NCI-H82 (cell line): ENCODE results near the gene ASMT.
"Not testable (repeated sequence)": the region's sequence is repeated elsewhere in the genome, so short reads cannot be mapped to it uniquely, and the experiment has no call there.

Experiments used
- DNase-seq: peaks from one replicate; lab custom pipeline; 2025; lab: John Stamatoyannopoulos, UW

Gene ASMT

GRCh38 chrX:1614927-1615326, at the start of gene ASMT:
Gene ASMT (plus strand): TSS chrX:1615059. CDS start chrX:1615200, 141 bp downstream.
- DNase-seq = peak; percentile 50

DNA sequence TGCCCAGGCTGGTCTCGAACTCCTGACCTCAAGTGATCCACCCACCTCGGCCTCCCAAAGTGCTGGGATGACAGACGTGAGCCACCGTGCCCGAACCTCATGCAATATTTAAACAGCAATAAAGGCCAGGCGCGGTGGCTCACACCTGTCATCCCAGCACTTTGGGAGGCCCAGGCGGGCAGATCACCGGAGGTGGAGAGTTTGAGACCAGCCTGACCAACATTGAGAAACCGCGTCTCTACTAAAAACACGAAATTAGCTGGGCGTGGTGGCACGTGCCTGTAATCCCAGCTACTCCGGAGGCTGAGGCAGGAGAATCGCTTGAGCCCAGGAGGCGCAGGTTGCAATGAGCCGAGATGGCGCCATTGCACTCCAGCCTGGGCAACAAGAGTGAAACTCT, 40.7 kb upstream of the ASMT start:
- DNase-seq = not testable (repeated sequence)

- DNase-seq = no peak
These were observed 38.5 kb upstream of the ASMT start for GRCh38 chrX:1576201-1576992.

DNA sequence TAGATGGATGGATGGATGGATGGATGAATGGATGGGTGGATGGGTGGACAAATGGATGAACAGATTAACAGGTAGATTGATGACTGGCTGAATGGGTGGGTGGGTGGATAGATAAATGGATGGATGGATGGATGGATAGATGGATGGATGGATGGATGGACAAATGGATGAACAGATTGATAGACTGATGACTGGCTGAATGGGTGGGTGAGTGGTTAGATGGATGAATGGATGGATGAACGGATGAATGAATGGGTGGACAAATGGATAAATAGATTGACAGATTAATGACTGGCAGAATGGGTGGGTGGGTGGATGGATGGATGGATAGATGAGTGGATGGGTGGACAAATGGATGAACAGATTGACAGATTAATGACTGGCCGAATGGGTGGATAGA, 37.0 kb upstream of the ASMT start:
- DNase-seq = no peak

DNA sequence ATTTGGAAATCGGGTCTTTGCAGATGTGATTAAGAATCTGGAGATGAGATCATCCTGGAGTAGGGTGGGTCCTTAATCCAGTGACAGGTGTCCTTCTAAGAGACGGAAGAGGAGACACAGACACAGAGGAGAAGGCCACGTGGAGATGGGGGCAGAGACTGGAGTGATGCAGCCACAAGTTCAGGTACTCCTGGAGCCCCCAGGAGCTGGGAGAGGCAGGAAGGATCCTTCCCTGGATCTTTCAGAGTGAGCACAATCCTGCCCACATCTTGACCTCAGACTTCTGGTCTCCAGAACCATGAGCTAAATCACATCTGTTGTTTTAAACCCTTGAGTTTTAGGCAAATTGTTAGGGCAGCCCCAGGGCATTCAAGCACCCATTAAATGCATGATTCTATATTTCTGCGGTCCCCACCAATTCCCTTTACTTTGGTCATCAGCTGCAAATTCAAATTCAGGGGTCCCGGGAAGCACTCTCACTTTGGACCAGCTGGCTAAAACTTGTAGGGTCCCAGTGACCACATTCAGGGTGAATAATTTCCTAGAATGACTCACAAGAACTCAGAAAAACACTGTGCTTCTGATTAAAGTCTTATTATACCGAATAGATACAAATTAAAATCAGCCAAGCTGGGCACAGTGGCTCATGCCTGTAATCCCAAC, 36.2 kb upstream of the ASMT start:
- DNase-seq = no peak

DNA sequence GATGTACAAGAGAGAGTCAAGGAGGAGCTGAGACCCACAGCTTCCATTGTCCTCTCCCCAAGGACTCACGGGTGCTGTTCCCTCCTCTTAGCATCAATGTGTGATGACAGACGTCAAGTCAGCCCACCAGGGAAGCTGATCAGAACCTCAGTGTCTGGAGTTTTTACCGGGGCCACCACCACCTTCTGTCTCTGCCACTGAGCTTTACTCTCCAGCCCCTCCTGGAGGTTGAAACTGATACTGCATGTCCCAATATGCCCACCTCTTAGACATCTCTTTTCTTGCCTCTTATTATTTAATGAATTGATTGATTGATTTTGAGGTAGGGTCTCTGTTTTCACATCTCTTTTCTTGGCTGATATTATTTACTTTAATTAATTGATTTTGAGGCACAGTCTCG, 33.7 kb upstream of the ASMT start:
- DNase-seq = peak; percentile 78

GRCh38 chrX:1582686-1583437, 32.0 kb upstream of the ASMT start:
- no peak for DNase-seq

GRCh38 chrX:1584237-1585011, 30.4 kb upstream of the ASMT start:
- no peak for DNase-seq

GRCh38 chrX:1587161-1587560, 27.7 kb upstream of the ASMT start:
- DNase-seq = no peak

DNA sequence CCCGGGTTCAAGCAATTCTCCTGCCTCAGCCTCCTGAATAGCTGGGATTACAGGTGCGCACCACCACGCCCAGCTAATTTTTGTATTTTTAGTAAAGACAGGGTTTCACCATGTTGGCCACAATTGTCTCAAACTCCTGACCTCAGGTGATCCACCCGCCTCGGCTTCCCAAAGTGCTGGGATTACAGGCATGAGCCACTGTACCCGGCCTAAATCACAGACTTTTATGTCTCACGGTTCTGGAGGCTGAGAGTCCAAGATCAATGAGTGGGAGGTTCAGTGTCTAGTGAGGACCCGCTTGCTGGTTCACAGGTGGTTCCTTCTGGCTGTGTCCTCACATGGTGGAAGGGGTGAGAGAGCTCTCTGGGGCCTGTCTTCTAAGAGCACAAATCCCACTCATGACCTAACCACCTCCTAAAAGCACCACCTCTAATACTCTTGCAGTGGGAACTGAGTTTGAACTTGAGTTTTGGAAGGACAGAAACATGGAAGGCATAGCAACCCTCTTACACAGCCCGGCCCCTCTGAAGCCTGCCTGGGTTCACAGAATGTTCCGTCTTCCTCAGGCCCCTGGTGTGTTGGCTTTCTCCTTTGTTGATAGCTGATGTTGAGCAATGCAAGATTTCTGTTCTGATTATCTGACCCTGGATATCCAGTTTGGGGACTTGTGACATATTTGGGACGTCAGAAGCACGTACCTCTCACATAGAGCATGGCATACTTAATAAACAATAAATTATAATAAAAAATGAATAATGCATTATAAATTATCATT, 25.3 kb upstream of the ASMT start:
- DNase-seq = no peak

GRCh38 chrX:1591102-1591862, 23.6 kb upstream of the ASMT start, which contains the start of gene AKAP17A:
Gene AKAP17A (plus strand): TSS chrX:1591604. CDS start chrX:1593463, 1,859 bp downstream.
- DNase-seq = peak; percentile 92

DNA sequence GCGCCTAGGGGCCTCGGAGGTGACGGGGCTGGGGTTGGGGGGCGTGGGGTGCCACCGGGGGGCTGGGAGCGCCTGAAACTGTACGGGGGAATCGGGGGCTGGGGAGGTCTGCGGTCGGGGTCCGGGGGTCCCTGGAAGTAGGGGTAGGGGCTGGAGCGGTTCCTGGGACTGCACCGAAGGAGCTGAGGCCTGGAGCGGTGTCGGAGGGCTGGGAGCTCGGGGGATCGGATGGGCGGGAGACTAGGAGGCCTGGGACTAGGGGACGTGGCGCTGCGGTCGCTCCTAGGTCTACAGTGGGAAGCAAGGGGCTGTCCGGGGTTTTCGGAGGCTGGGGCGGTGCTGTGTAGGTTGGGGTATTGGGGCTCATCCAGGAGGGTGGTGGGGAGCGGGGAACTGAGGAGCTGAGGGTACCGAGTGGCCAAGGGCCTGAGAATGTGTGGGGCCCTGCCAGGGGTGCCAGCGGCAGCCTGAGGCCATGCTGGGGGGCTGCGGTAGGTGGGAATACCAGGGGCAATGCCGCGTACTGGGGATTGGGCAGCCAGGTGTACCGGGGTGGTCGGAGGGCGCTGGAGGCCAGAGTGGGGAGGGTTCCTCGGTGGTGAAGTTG, 22.9 kb upstream of the ASMT start:
- no peak for DNase-seq

DNA sequence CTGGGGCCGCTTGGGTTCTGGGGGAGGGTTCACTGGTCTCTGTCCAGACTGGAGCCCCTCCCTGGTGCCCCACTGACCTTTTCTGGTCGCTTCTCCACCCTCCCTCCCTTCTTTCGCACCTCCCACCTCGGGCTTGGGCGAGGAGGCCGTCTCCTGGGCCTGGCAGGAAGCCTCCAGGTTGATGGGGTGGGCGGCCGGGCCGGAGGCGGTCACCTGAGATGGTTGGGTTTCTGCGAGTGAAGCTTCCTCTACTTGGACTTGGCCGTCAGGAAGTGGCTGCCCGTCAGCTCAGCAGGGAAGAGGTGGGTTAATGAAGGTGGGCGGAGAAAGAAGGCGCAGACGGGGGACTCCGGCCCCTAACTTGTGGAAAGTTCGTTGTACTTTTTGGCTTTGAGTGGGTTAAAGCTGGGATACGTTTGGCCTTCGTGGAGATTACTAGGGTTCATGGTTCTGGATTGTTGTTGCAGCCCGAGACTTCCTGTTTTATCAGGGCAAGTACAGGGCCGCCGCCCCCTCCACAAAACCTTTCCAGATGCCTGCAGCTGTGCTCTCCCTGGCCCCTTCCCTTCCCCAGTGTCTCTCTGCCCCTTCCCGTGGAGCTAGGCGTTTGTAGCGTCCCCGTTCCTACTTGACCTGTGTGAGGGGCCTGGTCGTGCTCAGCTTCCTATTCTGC, 22.3 kb upstream of the ASMT start:
- no peak for DNase-seq

DNA sequence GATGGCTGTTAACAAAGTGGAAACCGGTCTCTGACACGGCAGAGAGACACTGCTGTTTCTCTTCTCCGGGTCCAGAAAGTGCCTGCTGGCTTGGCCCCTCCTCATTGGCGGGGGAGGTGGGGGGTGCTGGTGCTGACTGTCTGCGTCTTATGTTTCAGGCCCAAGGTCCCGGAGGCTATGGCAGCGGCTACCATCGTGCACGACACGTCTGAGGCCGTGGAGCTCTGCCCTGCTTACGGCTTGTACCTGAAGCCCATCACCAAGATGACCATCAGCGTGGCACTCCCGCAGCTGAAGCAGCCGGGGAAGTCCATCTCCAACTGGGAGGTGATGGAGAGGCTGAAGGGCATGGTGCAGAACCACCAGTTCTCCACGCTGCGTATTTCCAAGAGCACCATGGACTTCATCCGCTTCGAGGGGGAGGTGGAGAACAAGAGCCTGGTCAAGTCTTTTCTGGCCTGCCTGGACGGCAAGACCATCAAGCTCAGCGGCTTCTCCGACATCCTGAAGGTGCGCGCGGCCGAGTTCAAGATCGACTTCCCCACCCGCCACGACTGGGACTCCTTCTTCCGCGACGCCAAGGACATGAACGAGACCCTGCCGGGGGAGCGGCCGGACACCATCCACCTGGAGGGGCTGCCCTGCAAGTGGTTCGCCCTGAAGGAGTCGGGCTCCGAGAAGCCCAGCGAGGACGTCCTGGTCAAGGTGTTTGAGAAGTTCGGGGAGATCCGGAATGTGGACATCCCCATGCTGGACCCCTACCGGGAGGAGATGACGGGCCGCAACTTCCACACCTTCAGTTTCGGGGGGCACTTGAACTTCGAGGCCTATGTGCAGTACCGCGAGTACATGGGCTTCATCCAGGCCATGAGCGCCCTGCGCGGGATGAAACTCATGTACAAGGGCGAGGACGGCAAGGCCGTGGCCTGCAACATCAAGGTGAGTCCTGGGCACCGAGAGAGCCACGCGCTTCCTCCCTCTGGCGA, 21.3 kb upstream of the ASMT start:
- no peak for DNase-seq

- DNase-seq = no peak
These were observed 19.2 kb upstream of the ASMT start for GRCh38 chrX:1595711-1596060.

- no peak for DNase-seq
These were observed 18.0 kb upstream of the ASMT start for GRCh38 chrX:1596676-1597344.

GRCh38 chrX:1597345-1598020, 17.4 kb upstream of the ASMT start:
- no peak for DNase-seq
